ENCODE measurements around the gene NEGR1. TPM values are rescaled to one million over a fixed set of nuclear protein-coding genes. Genes with fewer than 3 reads are reported as not detected.

The NEGR1 gene
- total and polyA plus RNA-seq, 9 donors = 4.7 to 15.1 (median 9.1) TPM

GRCh38 chr1:72122099-72122880 lies 160.0 kb downstream of the NEGR1 start:
- DNase-seq = no peak
- H3K27ac ChIP-seq = no peak overlapping the region
- H3K4me3 ChIP-seq = no peak overlapping the region
- TF ChIP-seq CTCF (IDR thresholded peaks at IDR 0.05) = no peak
- no peak for TF ChIP-seq POLR2A (IDR thresholded peaks at IDR 0.05)
- TF ChIP-seq EP300 (IDR thresholded peaks at IDR 0.05) = no peak
- no peaks in the 10 kb centered on the region for H3K36me3 ChIP-seq
- H3K9me3 ChIP-seq = no peaks in the 10 kb centered on the region
- 8 to 13% (median 9%) methylated on average over 4 of the region's 4 CpGs for WGBS, 3 donors
- intact Hi-C loops (cut with DNase I) = no loop called here
- H3K4me1 ChIP-seq (ENCODE audit: insufficient read depth) = no peaks in the 10 kb centered on the region
- H3K27me3 ChIP-seq = no peaks in the 10 kb centered on the region

DNA sequence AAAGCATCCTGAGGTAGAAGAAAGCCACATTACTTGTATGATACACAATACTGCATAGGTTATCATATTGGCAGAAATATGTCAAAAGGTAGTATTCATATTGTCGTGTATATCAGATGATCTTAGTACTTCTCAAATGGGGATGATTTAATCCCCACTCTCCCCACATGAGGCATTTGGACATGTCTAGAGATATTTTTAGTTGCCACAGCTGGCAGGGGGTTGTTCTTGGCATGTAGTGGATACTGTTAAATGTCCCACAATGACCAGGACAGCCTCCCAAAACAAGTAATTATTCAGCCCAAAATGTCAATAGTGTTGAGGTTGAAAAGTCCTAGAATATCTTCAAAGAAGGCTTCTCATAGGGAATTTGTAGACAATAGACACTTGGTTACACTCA lies 162.8 kb downstream of the NEGR1 start:
- intact Hi-C loops (cut with DNase I) = no loop called here
- Histone ChIP-seq H3K27me3 (no peaks in the 10 kb centered on the region), H3K9me3 (no peaks in the 10 kb centered on the region), H3K27ac (no peak overlapping the region), H3K4me3 (no peak overlapping the region), H3K4me1 (ENCODE audit: insufficient read depth) (no peaks in the 10 kb centered on the region), H3K36me3 (no peaks in the 10 kb centered on the region)
- no peak for TF ChIP-seq EP300 (IDR thresholded peaks at IDR 0.05)
- TF ChIP-seq CTCF (IDR thresholded peaks at IDR 0.05) = no peak
- TF ChIP-seq POLR2A (IDR thresholded peaks at IDR 0.05) = no peak
- WGBS, 3 donors = 76 to 90% (median 83%) methylated on average over 1 of the region's 1 CpG
- no peak for DNase-seq

- no peak overlapping the region for H3K4me3 ChIP-seq
- no peaks in the 10 kb centered on the region for H3K9me3 ChIP-seq
- H3K27me3 ChIP-seq = no peaks in the 10 kb centered on the region
- H3K36me3 ChIP-seq = no peaks in the 10 kb centered on the region
- WGBS, 3 donors = 89 to 93% (median 92%) methylated on average over 2 of the region's 2 CpGs
- H3K27ac ChIP-seq = no peak overlapping the region
- no peaks in the 10 kb centered on the region for H3K4me1 ChIP-seq (ENCODE audit: insufficient read depth)
- no peak for TF ChIP-seq EP300 (IDR thresholded peaks at IDR 0.05)
- TF ChIP-seq CTCF (IDR thresholded peaks at IDR 0.05) = no peak
- no peak for TF ChIP-seq POLR2A (IDR thresholded peaks at IDR 0.05)
- intact Hi-C loops (cut with DNase I) = no loop called here
- no peak for DNase-seq
Measured at GRCh38 chr1:72117621-72118020, 164.7 kb downstream of the NEGR1 start.

DNA sequence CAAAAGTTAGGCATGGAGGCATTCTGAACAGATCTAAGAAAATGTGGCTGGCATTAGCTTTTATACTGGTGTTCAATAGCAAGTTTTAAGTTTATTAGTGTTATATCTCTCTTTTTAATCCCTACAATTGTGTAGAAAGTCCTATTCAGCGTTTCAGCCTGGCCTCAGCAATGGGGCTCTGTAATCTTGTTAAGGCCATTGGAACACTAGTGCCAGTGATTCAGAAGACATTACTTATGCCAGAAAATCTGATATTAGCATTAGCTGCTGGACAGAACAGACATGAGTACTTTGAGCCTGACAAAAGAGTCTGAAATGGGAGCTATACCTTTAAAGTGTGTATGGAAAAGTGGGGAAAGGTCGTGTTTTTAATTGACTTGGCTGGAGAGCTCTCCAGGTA lies 167.0 kb downstream of the NEGR1 start:
- Histone ChIP-seq H3K9me3 (no peaks in the 10 kb centered on the region), H3K27me3 (no peaks in the 10 kb centered on the region), H3K4me3 (no peak overlapping the region), H3K4me1 (ENCODE audit: insufficient read depth) (no peaks in the 10 kb centered on the region), H3K36me3 (no peaks in the 10 kb centered on the region), H3K27ac (no peak overlapping the region)
- TF ChIP-seq EP300 (IDR thresholded peaks at IDR 0.05) = no peak
- TF ChIP-seq POLR2A (IDR thresholded peaks at IDR 0.05) = no peak
- no peak for TF ChIP-seq CTCF (IDR thresholded peaks at IDR 0.05)
- no peak for DNase-seq
- intact Hi-C loops (cut with DNase I) = no loop called here
- 73 to 74% (median 73%) methylated on average over 2 of the region's 2 CpGs for WGBS, 3 donors

Data from ovary (tissue), 9 donors.